H9 (cell line): ENCODE data around the gene THBS2. TPM values are rescaled to one million over a fixed set of nuclear protein-coding genes. Genes with fewer than 3 reads are reported as not detected.
"Not testable (repeated sequence)": the region's sequence is repeated elsewhere in the genome, so short reads cannot be mapped to it uniquely, and the experiment has no call there.

Source experiments
- DNase-seq: peaks from one replicate; pipeline ENCODE4 v3.0.0-alpha.2; 2017
- H2AFZ ChIP-seq: one replicate; pipeline ENCODE4 v1.6.1; 2013; ENCODE audit warnings: mild to moderate bottlenecking, low read length, control low read depth, moderate library complexity
- H2AK5ac ChIP-seq: 2 replicates; pipeline ENCODE4 v1.6.1; 2013; ENCODE audit warnings: low read length, control low read depth, mixed read lengths; ENCODE audit not compliant: insufficient read length
- H2BK120ac ChIP-seq: one replicate; pipeline ENCODE4 v1.6.1; 2013; ENCODE audit warnings: low read depth, mild to moderate bottlenecking, low read length, control low read depth, inconsistent platforms; ENCODE audit not compliant: poor library complexity, severe bottlenecking
- H2BK12ac ChIP-seq: 2 replicates; pipeline ENCODE4 v1.6.1; 2013; ENCODE audit warnings: low read length, control low read depth, mixed read lengths, low read depth; ENCODE audit not compliant: insufficient read length
- H2BK15ac ChIP-seq: 2 replicates; pipeline ENCODE4 v1.6.1; 2013; ENCODE audit warnings: low read depth, low read length, control low read depth
- H2BK20ac ChIP-seq: one replicate; pipeline ENCODE4 v1.6.1; 2013; ENCODE audit warnings: low read depth, mild to moderate bottlenecking, low read length, control low read depth, inconsistent platforms; ENCODE audit not compliant: poor library complexity, severe bottlenecking
- H2BK5ac ChIP-seq: 2 replicates; pipeline ENCODE4 v1.6.1; 2013; ENCODE audit warnings: low read length, control low read depth, mixed read lengths; ENCODE audit not compliant: insufficient read length
- H3K14ac ChIP-seq: 2 replicates; pipeline ENCODE4 v1.6.1; 2013; ENCODE audit warnings: low read length, control low read depth; ENCODE audit not compliant: insufficient read depth
- H3K18ac ChIP-seq: 2 replicates; pipeline ENCODE4 v1.6.1; 2013; ENCODE audit warnings: low read depth, mild to moderate bottlenecking, mixed read lengths, low read length, control low read depth; ENCODE audit not compliant: insufficient read length
- H3K23ac ChIP-seq: 2 replicates; pipeline ENCODE4 v1.6.1; 2013; ENCODE audit warnings: low read length, control low read depth, mixed read lengths, low read depth; ENCODE audit not compliant: insufficient read length
- H3K23me2 ChIP-seq: 2 replicates; pipeline ENCODE4 v1.6.1; 2013; ENCODE audit warnings: low read depth, mild to moderate bottlenecking, mixed read lengths, low read length, control low read depth; ENCODE audit not compliant: insufficient read length, poor library complexity, severe bottlenecking
- H3K27ac ChIP-seq: 2 replicates; pipeline ENCODE4 v1.5.1; 2013; ENCODE audit warnings: low read length, control low read depth, mixed read lengths, low read depth; ENCODE audit not compliant: insufficient read length
- H3K27me3 ChIP-seq: 2 replicates; pipeline ENCODE4 v1.6.1; 2013; ENCODE audit warnings: low read length, control low read depth, inconsistent platforms; ENCODE audit not compliant: insufficient read depth
- H3K4ac ChIP-seq: 2 replicates; pipeline ENCODE4 v1.6.1; 2013; ENCODE audit warnings: low read depth, mild to moderate bottlenecking, control low read depth, inconsistent platforms, low read length, moderate library complexity
- H3K4me1 ChIP-seq: 2 replicates; pipeline ENCODE4 v1.6.1; 2013; ENCODE audit warnings: low read length, control low read depth, inconsistent platforms; ENCODE audit not compliant: insufficient read depth
- H3K4me2 ChIP-seq: 2 replicates; pipeline ENCODE4 v1.6.1; 2013; ENCODE audit warnings: low read length, control low read depth, mixed read lengths; ENCODE audit not compliant: insufficient read length, insufficient read depth
- H3K56ac ChIP-seq: 2 replicates; pipeline ENCODE4 v1.6.1; 2013; ENCODE audit warnings: low read depth, mild to moderate bottlenecking, mixed read lengths, low read length, control low read depth; ENCODE audit not compliant: insufficient read length
- H3K79me1 ChIP-seq: 2 replicates; pipeline ENCODE4 v1.6.1; 2013; ENCODE audit warnings: low read depth, mild to moderate bottlenecking, moderate library complexity, low read length, control low read depth, inconsistent platforms; ENCODE audit not compliant: insufficient read depth, poor library complexity, severe bottlenecking
- H3K79me2 ChIP-seq: 2 replicates; pipeline ENCODE4 v1.6.1; 2013; ENCODE audit warnings: low read length, control low read depth, inconsistent platforms; ENCODE audit not compliant: insufficient read depth
- H3K9ac ChIP-seq: 2 replicates; pipeline ENCODE4 v1.6.1; 2013; ENCODE audit warnings: low read length, control low read depth, mixed read lengths; ENCODE audit not compliant: insufficient read length; ENCODE audit errors: extremely low read depth
- H3K9me3 ChIP-seq: one replicate; pipeline ENCODE4 v1.6.1; 2013; ENCODE audit warnings: low read depth, low read length, inconsistent platforms; ENCODE audit not compliant: control insufficient read depth
- H3T11ph ChIP-seq: one replicate; pipeline ENCODE4 v1.6.1; 2013; ENCODE audit warnings: mild to moderate bottlenecking, low read length, control low read depth, inconsistent platforms
- H4K20me1 ChIP-seq: one replicate; pipeline ENCODE4 v1.6.1; 2013; ENCODE audit not compliant: control insufficient read depth, insufficient read length, insufficient read depth
- H4K5ac ChIP-seq: 2 replicates; pipeline ENCODE4 v1.6.1; 2013; ENCODE audit warnings: low read depth, mild to moderate bottlenecking, mixed read lengths, low read length, control low read depth; ENCODE audit not compliant: insufficient read length
- H4K8ac ChIP-seq: replicated peaks from 2 replicates; pipeline ENCODE4 v1.6.1; 2013; ENCODE audit warnings: low read length, control low read depth, mixed read lengths, low read depth; ENCODE audit not compliant: insufficient read length
- H4K91ac ChIP-seq: 2 replicates; pipeline ENCODE4 v1.6.1; 2013; ENCODE audit warnings: low read depth, mild to moderate bottlenecking, moderate library complexity, mixed read lengths, low read length, control low read depth; ENCODE audit not compliant: insufficient read length
- H3K27ac Mint-ChIP-seq, 3 experiments: 2 replicates in 2 of 3; 3 replicates in 1 of 3; pipeline ENCODE4 v1.8.0; 2020 to 2021; ENCODE audit warnings: mixed read lengths in 3 of 3, mild to moderate bottlenecking in 1 of 3, moderate library complexity in 1 of 3
- H3K27me3 Mint-ChIP-seq: 2 replicates; pipeline ENCODE4 v1.8.0; 2021; ENCODE audit warnings: low read depth, mild to moderate bottlenecking, moderate library complexity, mixed read lengths
- H3K36me3 Mint-ChIP-seq, 3 experiments: 2 replicates in 2 of 3; 3 replicates in 1 of 3; pipeline ENCODE4 v1.8.0; 2020 to 2021; ENCODE audit warnings: low read depth in 3 of 3, mixed read lengths in 3 of 3; ENCODE audit not compliant: insufficient read depth in 1 of 3
- H3K4me1 Mint-ChIP-seq, 2 experiments: 2 replicates each; pipeline ENCODE4 v1.8.0; 2020; ENCODE audit warnings: mixed read lengths in 2 of 2
- H3K4me3 Mint-ChIP-seq, 2 experiments: 2 replicates in 1 of 2; 3 replicates in 1 of 2; pipeline ENCODE4 v1.8.0; 2020 to 2021; ENCODE audit warnings: mild to moderate bottlenecking in 2 of 2, mixed read lengths in 2 of 2, moderate library complexity in 1 of 2
- H3K9me3 Mint-ChIP-seq, 2 experiments: 2 replicates in 1 of 2; 3 replicates in 1 of 2; pipeline ENCODE4 v1.8.0; 2020; ENCODE audit warnings: mild to moderate bottlenecking in 2 of 2, mixed read lengths in 2 of 2, moderate library complexity in 1 of 2
- WGBS: extraction: QIAGEN DNeasy Blood & Tissue Kit; methylation state at CpG from one replicate; pipeline ENCODE4 v1.1.7; 2013; ENCODE audit warnings: missing lambda C conversion rate, low lambda C conversion rate, mixed read lengths; ENCODE audit not compliant: insufficient read length; ENCODE audit errors: extremely low coverage; 5-methylcytosine and 5-hydroxymethylcytosine counted together
- total RNA-seq: library from RNA; stranded (reverse); gene quantifications from 2 replicates; pipeline ENCODE4 v1.2.1, GENCODE V29; 2021
- TF ChIP-seq, protein P1 (sequence below): fragments of 200-600 bp; sonication (generic); conservative IDR thresholded peaks from 3 replicates; pipeline ENCODE4 v1.8.0; 2021; ENCODE audit warnings: antibody characterized with exemption, mild to moderate bottlenecking

The THBS2 gene
- total RNA-seq, 1 experiment from 2014 or later: 14.7 TPM

- Histone ChIP-seq H3K9me3 (no peaks in the 10 kb centered on the region), H2BK12ac (no peak overlapping the region), H2BK15ac (no peak overlapping the region), H3K14ac (no peak overlapping the region), H3K4me1 (no peaks in the 10 kb centered on the region), H4K91ac (no peak overlapping the region), H2AFZ (no peak overlapping the region), H4K5ac (no peak overlapping the region), H4K20me1 (no peaks in the 10 kb centered on the region), H3K56ac (no peak overlapping the region), H3K27ac (no peak overlapping the region), H3K79me1 (no peaks in the 10 kb centered on the region), H3K9ac (no peak overlapping the region), H3K23ac (no peak overlapping the region), H2BK20ac (no peak overlapping the region), H3T11ph (no peak overlapping the region), H2BK5ac (no peak overlapping the region), H3K18ac (no peak overlapping the region), H2BK120ac (no peak overlapping the region), H3K4ac (no peak overlapping the region), H3K23me2 (no peaks in the 10 kb centered on the region), H3K27me3 (no peaks in the 10 kb centered on the region), H3K4me2 (no peak overlapping the region), H4K8ac (no peak overlapping the region), H3K79me2 (no peaks in the 10 kb centered on the region), H2AK5ac (no peak overlapping the region)
- H3K27ac Mint-ChIP-seq: no peak overlapping the region
- no peak overlapping the region for H3K4me3 Mint-ChIP-seq
- no CpG with 5 or more reads among the region's 8 CpGs for WGBS
- peaks cover under 1% of the 10 kb centered on the region; the same call in 1 of the 2 replicates for H3K27me3 Mint-ChIP-seq
- H3K9me3 Mint-ChIP-seq: peaks cover 0 to 10% of the 10 kb centered on the region in 2 experiments; a peak in 3 of 5 replicates
- no peak for DNase-seq
- peaks cover 0 to 3% of the 10 kb centered on the region in 2 experiments; a peak in 1 of 4 replicates for H3K4me1 Mint-ChIP-seq
- TF ChIP-seq, protein P1, sequence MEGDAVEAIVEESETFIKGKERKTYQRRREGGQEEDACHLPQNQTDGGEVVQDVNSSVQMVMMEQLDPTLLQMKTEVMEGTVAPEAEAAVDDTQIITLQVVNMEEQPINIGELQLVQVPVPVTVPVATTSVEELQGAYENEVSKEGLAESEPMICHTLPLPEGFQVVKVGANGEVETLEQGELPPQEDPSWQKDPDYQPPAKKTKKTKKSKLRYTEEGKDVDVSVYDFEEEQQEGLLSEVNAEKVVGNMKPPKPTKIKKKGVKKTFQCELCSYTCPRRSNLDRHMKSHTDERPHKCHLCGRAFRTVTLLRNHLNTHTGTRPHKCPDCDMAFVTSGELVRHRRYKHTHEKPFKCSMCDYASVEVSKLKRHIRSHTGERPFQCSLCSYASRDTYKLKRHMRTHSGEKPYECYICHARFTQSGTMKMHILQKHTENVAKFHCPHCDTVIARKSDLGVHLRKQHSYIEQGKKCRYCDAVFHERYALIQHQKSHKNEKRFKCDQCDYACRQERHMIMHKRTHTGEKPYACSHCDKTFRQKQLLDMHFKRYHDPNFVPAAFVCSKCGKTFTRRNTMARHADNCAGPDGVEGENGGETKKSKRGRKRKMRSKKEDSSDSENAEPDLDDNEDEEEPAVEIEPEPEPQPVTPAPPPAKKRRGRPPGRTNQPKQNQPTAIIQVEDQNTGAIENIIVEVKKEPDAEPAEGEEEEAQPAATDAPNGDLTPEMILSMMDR: no peak
- peaks cover 0 to 5% (median 0%) of the 10 kb centered on the region in 3 experiments; a peak in 2 of 7 replicates for H3K36me3 Mint-ChIP-seq
Measured at GRCh38 chr6:169183233-169183632, 70.4 kb downstream of the THBS2 start.

DNA sequence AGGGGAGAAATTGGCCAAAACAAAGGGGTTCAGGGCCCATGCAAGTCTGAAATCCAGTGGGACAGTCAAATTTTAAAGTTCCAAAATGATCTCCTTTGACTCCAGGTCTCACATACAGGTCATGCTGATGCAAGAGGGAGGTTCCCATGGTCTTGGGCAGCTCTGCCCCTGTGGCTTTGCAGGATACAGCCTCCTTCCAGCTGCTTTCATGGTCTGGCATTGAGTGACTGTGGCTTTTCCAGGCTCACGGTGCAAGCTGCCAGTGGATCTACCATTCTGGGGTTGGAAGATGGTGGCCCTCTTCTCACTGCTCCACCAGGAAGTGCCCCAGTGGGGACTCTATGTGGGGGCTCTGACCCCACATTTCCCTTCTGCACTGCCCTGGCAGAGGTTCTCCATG is 73.8 kb downstream of the THBS2 start:
- not testable (repeated sequence) for H3T11ph ChIP-seq, H3K79me1 ChIP-seq, H4K5ac ChIP-seq, H3K9ac ChIP-seq, H4K91ac ChIP-seq, H3K27ac Mint-ChIP-seq, H3K79me2 ChIP-seq, H2BK15ac ChIP-seq, H3K4me1 ChIP-seq, H3K27me3 ChIP-seq, H3K4ac ChIP-seq, H2BK120ac ChIP-seq, H3K23me2 ChIP-seq, H3K4me2 ChIP-seq, H3K56ac ChIP-seq, H2BK12ac ChIP-seq, H3K36me3 Mint-ChIP-seq, H3K18ac ChIP-seq, H2BK20ac ChIP-seq, H4K8ac ChIP-seq, H3K4me3 Mint-ChIP-seq, H3K23ac ChIP-seq, H3K9me3 Mint-ChIP-seq, H2AFZ ChIP-seq, H4K20me1 ChIP-seq, H3K9me3 ChIP-seq, DNase-seq, H3K14ac ChIP-seq, H3K27ac ChIP-seq, H2AK5ac ChIP-seq, H3K27me3 Mint-ChIP-seq, H2BK5ac ChIP-seq
- WGBS: no CpG with 5 or more reads among the region's 1 CpG
- H3K4me1 Mint-ChIP-seq: peaks cover 6 to 10% of the 10 kb centered on the region in 2 experiments
